GM12873 (cell line): Measurements from ENCODE around the gene LRRC32.

Experiments used
- TF ChIP-seq, protein P1 (sequence below): IDR thresholded peaks from 2 replicates; pipeline ENCODE4 v1.5.1; 2012; ENCODE audit warnings: low read depth, mild to moderate bottlenecking, moderate library complexity, low read length, control low read depth; ENCODE audit not compliant: insufficient read depth; ENCODE audit errors: missing control alignments

Gene LRRC32

DNA sequence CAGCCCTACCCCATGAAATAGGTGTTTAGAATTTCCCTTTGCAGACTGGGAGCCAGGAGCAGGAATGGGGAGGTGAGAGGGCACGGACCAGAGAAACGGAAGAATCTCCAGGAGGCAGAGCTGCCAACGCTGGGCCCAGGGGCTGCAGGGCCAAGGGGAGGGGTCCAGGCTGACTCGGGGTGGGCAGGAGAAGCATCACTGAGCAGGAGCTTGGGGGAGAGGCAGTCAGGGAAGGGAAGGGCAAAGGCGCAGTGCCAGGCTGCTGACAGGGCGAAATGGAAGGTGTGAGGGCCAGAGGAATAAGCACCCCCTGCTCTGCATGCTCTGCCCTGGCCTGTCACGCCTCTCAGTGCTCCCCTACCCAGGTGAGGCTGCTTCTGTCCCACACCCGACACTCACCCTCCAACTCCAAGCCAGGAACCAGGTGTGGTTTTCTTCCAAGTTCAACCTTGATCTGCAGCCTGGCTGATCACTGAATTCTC, 14.5 kb downstream of the LRRC32 start:
- TF ChIP-seq, protein P1, sequence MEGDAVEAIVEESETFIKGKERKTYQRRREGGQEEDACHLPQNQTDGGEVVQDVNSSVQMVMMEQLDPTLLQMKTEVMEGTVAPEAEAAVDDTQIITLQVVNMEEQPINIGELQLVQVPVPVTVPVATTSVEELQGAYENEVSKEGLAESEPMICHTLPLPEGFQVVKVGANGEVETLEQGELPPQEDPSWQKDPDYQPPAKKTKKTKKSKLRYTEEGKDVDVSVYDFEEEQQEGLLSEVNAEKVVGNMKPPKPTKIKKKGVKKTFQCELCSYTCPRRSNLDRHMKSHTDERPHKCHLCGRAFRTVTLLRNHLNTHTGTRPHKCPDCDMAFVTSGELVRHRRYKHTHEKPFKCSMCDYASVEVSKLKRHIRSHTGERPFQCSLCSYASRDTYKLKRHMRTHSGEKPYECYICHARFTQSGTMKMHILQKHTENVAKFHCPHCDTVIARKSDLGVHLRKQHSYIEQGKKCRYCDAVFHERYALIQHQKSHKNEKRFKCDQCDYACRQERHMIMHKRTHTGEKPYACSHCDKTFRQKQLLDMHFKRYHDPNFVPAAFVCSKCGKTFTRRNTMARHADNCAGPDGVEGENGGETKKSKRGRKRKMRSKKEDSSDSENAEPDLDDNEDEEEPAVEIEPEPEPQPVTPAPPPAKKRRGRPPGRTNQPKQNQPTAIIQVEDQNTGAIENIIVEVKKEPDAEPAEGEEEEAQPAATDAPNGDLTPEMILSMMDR = no peak

GRCh38 chr11:76655501-76656049, 15.0 kb downstream of the LRRC32 start:
- TF ChIP-seq, protein P1 = no peak

GRCh38 chr11:76654980-76655379, 15.6 kb downstream of the LRRC32 start:
- TF ChIP-seq, protein P1 = no peak

- TF ChIP-seq, protein P1 = no peak
Measured at GRCh38 chr11:76654298-76654851, 16.2 kb downstream of the LRRC32 start.

- TF ChIP-seq, protein P1 = no peak
Measured at GRCh38 chr11:76653674-76654284, 16.8 kb downstream of the LRRC32 start.

DNA sequence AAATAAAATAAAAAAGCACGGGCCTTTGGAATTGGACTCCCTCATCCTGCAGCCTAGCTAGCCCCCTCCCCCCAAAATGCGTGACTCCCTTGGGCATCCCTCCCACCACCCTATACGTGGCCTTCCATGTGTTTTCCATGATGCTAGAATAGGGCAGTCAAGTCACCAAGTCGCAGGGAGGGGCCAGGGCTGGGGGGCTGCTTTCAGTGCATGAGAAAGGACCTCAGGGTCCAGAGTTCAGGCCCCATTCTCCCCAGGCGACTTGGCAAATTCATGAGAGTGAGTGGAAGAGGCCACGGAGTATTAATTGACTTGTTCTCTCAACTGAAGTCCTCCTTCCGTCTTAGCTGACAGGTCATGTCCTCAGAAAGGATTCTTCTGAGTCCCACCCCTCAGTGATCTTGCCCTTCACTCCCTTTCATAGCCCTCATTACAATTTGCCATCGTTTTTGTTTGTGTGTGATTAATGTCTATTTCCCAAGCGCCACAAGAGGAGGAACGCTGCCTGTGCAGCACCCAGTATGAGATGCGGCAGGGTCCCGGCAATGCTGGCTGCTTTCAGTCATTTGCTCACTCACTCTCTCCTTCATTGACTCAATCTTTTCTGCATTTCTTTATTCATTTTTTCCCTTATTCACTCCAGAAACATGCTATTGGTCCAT, 17.4 kb downstream of the LRRC32 start:
- TF ChIP-seq, protein P1 = no peak

DNA sequence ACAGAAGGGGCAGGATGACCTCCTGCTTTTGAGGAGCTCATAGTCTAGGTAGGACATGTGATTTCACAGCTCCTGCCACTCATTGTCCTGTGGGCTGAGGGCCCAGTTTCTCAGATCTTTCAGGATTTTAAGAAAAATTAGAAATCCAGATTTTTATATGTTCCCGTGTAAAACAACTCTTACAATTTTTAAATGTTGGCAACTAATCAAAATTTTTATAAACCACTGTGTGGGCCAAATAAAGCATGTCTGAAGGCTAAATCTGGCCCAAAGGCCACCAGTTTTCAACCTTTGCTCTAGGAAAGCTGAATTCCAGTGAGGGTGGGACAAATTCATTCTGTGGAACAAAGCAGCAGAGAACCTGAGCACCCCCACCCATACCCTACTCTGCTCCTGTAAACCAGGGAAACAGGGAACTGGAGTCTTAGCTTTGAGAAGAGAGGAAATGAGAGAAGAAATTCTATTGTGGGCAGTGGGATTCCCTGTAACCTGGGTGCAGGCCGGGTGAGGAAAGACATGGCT, 20.6 kb downstream of the LRRC32 start:
- TF ChIP-seq, protein P1 = no peak
